Lung (tissue), 12 donors: ENCODE results near the gene ATAD3B. TPM values are rescaled to one million over a fixed set of nuclear protein-coding genes. Genes with fewer than 3 reads are reported as not detected.

Experiments used
- ATAC-seq: fragments of 200-7000 bp; cut with Tn5 transposase; one replicate; pipeline ENCODE4 v1.9.1; 2020; ENCODE audit warnings: moderate number of reproducible peaks; ENCODE audit not compliant: insufficient read depth, low FRiP score
- DNase-seq, 3 donors: peaks; one replicate each; pipeline ENCODE4 v3.0.0-alpha.2; 2013 to 2017
- H3K27ac ChIP-seq, 2 donors: one replicate each; pipeline ENCODE4 v1.5.1; 2013; ENCODE audit warnings: mild to moderate bottlenecking in 2 of 2, moderate library complexity in 2 of 2, control low read depth in 1 of 2, inconsistent platforms in 1 of 2, low read depth in 1 of 2, low read length in 1 of 2
- H3K27me3 ChIP-seq, 3 donors: one replicate each; pipeline ENCODE4 v1.5.1; 2013; ENCODE audit warnings: low read length in 2 of 3; ENCODE audit not compliant: control insufficient read depth in 3 of 3, insufficient read depth in 3 of 3
- H3K36me3 ChIP-seq, 4 donors: one replicate each; pipeline ENCODE4 v1.5.1; 2013; ENCODE audit warnings: low read length in 4 of 4, mild to moderate bottlenecking in 1 of 4, moderate library complexity in 1 of 4; ENCODE audit not compliant: control insufficient read depth in 4 of 4, insufficient read depth in 4 of 4
- H3K4me1 ChIP-seq, 5 donors: one replicate each; pipeline ENCODE4 v1.5.1; 2013; ENCODE audit warnings: low read length in 5 of 5, mild to moderate bottlenecking in 2 of 5, moderate library complexity in 1 of 5; ENCODE audit not compliant: control insufficient read depth in 5 of 5, insufficient read depth in 5 of 5
- H3K4me3 ChIP-seq: one replicate; pipeline ENCODE4 v1.5.1; 2013; ENCODE audit warnings: mild to moderate bottlenecking, control low read depth, moderate library complexity
- H3K9ac ChIP-seq, 2 donors: one replicate each; pipeline ENCODE4 v1.5.1; 2013; ENCODE audit warnings: low read length in 2 of 2, control low read depth in 1 of 2; ENCODE audit not compliant: insufficient read depth in 1 of 2
- H3K9me3 ChIP-seq, 4 donors: one replicate each; pipeline ENCODE4 v1.5.1; 2013; ENCODE audit warnings: low read length in 3 of 4, mild to moderate bottlenecking in 1 of 4, moderate library complexity in 1 of 4; ENCODE audit not compliant: control insufficient read depth in 4 of 4, insufficient read depth in 3 of 4
- CTCF ChIP-seq: IDR thresholded peaks from 2 replicates; pipeline ENCODE4 v1.5.1; 2012; ENCODE audit warnings: mild to moderate bottlenecking; ENCODE audit errors: control extremely low read depth, extremely low read depth
- WGBS, 2 donors: extraction: QIAGEN DNeasy Blood & Tissue Kit; methylation state at CpG; one replicate each; pipeline ENCODE4 v1.1.7; 2013; 5-methylcytosine and 5-hydroxymethylcytosine counted together
- polyA plus RNA-seq, 2 donors: library from polyadenylated mRNA; stranded (reverse); fragments of 200-250 nt; gene quantifications; one replicate each; pipeline ENCODE4 v1.2.1, GENCODE V29; 2013
- total RNA-seq, 2 donors: library from RNA; depleted of rRNA in 1 of 2; stranded (reverse); fragments of >200 nt in 1 of 2; gene quantifications; one replicate each; pipeline ENCODE4 v1.2.1, GENCODE V29; 2014 to 2021
- donor health status: control.
- donor health status: control.
- donor health status: Bipolar disorder and iron deficiency.
- donor health status: healthy.
- donor health status: DM: yes; HTN: yes; CAD: no.

ATAD3B gene
- total and polyA plus RNA-seq, 4 donors = 21.6 to 39.0 (median 28.0) TPM

- DNase-seq (no peak), ATAC-seq (no peak)
- Histone ChIP-seq H3K27ac (no peak overlapping the region), H3K4me3 (no peak overlapping the region), H3K27me3 (no peaks in the 10 kb centered on the region), H3K9ac (no peak overlapping the region), H3K9me3 (peaks cover 0 to 2% (median 0%) of the 10 kb centered on the region in 4 donors), H3K36me3 (no peaks in the 10 kb centered on the region), H3K4me1 (peaks cover 0 to 6% (median 0%) of the 10 kb centered on the region in 5 donors)
- 46 to 62% methylated on average over 26 to 27 of the region's 27 CpGs for WGBS, 2 donors
- TF ChIP-seq CTCF = no peak
These were observed 10.9 kb upstream of the ATAD3B start for GRCh38 chr1:1460540-1461130.

- peak overlapping the region in 1 of 2 donors; percentile 85 for H3K27ac ChIP-seq
- DNase-seq (no peak), ATAC-seq (no peak)
These were observed 9.7 kb upstream of the ATAD3B start for GRCh38 chr1:1461721-1462317.

GRCh38 chr1:1462318-1462966 lies 9.1 kb upstream of the ATAD3B start:
- Histone ChIP-seq H3K27ac (peak overlapping the region in 1 of 2 donors; percentile 85), H3K36me3 (no peaks in the 10 kb centered on the region), H3K4me3 (no peak overlapping the region), H3K9me3 (peaks cover 0 to 2% (median 0%) of the 10 kb centered on the region in 4 donors), H3K9ac (no peak overlapping the region), H3K27me3 (no peaks in the 10 kb centered on the region), H3K4me1 (peaks cover 0 to 4% (median 0%) of the 10 kb centered on the region in 5 donors)
- 49 to 73% methylated on average over 26 of the region's 26 CpGs for WGBS, 2 donors
- no peak for TF ChIP-seq CTCF
- ATAC-seq (peak; percentile 84), DNase-seq (peak in 2 of 3 donors; percentile 23 to 50)

More at GRCh38 chr1:1461721-1462317, 9.7 kb upstream of the ATAD3B start:
- Histone ChIP-seq H3K4me3 (no peak overlapping the region), H3K9me3 (peaks cover 0 to 2% (median 0%) of the 10 kb centered on the region in 4 donors), H3K27me3 (no peaks in the 10 kb centered on the region), H3K9ac (no peak overlapping the region), H3K4me1 (peaks cover 0 to 5% (median 0%) of the 10 kb centered on the region in 5 donors), H3K36me3 (no peaks in the 10 kb centered on the region)
- 62 to 66% methylated on average over 18 of the region's 18 CpGs for WGBS, 2 donors
- no peak for TF ChIP-seq CTCF
